ENCODE results near the gene TRIM65.

GRCh38 chr17:75898791-75899190, 2.0 kb upstream of the TRIM65 start:
- TF ChIP-seq CTCF (IDR thresholded peaks at IDR 0.05 in 4 of 5, conservative IDR thresholded peaks at IDR 0.05 in 1 of 5) (no peak), POLR2A (IDR thresholded peaks at IDR 0.05) (no peak)
